ENCODE results near the gene PRM3.
A peak's percentile ranks its signal among the peaks of the same experiment; 100 is the strongest.

PRM3 gene

GRCh38 chr16:11272921-11273720 is at the start of gene PRM3:
TSS of gene PRM3 (minus strand) at chr16:11273629. CDS start at chr16:11273595, 34 bp downstream.
- no peak for DNase-seq

GRCh38 chr16:11322823-11323222 is 49.4 kb upstream of the PRM3 start:
- no peak for DNase-seq

GRCh38 chr16:11321662-11322061 is 48.2 kb upstream of the PRM3 start:
- no peak for DNase-seq

GRCh38 chr16:11320170-11320569 is 46.7 kb upstream of the PRM3 start:
- DNase-seq = no peak

- no peak for DNase-seq
These were observed 46.2 kb upstream of the PRM3 start for GRCh38 chr16:11319529-11320146.

- no peak for DNase-seq
These were observed 45.4 kb upstream of the PRM3 start for GRCh38 chr16:11318817-11319216.

GRCh38 chr16:11316331-11317015 is 43.0 kb upstream of the PRM3 start:
- DNase-seq = no peak

- no peak for DNase-seq
These were observed 42.1 kb upstream of the PRM3 start for GRCh38 chr16:11315510-11315909.

GRCh38 chr16:11314309-11314894 is 41.0 kb upstream of the PRM3 start:
- DNase-seq = no peak

GRCh38 chr16:11313493-11314308 is 40.3 kb upstream of the PRM3 start:
- no peak for DNase-seq

- DNase-seq = peak; percentile 20
These were observed 39.5 kb upstream of the PRM3 start for GRCh38 chr16:11312718-11313492.

GRCh38 chr16:11310997-11311561 is 37.6 kb upstream of the PRM3 start:
- peak; percentile 61 for DNase-seq

- no peak for DNase-seq
These were observed 37.2 kb upstream of the PRM3 start for GRCh38 chr16:11310634-11310977.

GRCh38 chr16:11309895-11310633 is 36.6 kb upstream of the PRM3 start:
- no peak for DNase-seq

GRCh38 chr16:11308493-11309283 is 35.3 kb upstream of the PRM3 start:
- DNase-seq = no peak

GRCh38 chr16:11307639-11308492 is 34.4 kb upstream of the PRM3 start:
- no peak for DNase-seq

- no peak for DNase-seq
These were observed 33.7 kb upstream of the PRM3 start for GRCh38 chr16:11306997-11307638.

- no peak for DNase-seq
These were observed 33.0 kb upstream of the PRM3 start for GRCh38 chr16:11306381-11306780.

Data from CD4-positive, alpha-beta T cell treated with Interleukin-4 for 4 hours (primary cell).